Measurements from ENCODE around the gene CIDEA.

- TF ChIP-seq ZNF70 (CRISPR knock-in tag; IDR thresholded peaks at IDR 0.05) (no peak), ESRRG (CRISPR knock-in tag; IDR thresholded peaks at IDR 0.05) (no peak)
- TF ChIP-seq, protein P1, sequence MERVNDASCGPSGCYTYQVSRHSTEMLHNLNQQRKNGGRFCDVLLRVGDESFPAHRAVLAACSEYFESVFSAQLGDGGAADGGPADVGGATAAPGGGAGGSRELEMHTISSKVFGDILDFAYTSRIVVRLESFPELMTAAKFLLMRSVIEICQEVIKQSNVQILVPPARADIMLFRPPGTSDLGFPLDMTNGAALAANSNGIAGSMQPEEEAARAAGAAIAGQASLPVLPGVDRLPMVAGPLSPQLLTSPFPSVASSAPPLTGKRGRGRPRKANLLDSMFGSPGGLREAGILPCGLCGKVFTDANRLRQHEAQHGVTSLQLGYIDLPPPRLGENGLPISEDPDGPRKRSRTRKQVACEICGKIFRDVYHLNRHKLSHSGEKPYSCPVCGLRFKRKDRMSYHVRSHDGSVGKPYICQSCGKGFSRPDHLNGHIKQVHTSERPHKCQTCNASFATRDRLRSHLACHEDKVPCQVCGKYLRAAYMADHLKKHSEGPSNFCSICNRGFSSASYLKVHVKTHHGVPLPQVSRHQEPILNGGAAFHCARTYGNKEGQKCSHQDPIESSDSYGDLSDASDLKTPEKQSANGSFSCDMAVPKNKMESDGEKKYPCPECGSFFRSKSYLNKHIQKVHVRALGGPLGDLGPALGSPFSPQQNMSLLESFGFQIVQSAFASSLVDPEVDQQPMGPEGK (CRISPR knock-in tag; IDR thresholded peaks at IDR 0.05; ENCODE audit: borderline replicate concordance), result no peak
Observed at GRCh38 chr18:12245793-12246135, 8.4 kb upstream of the CIDEA start.
